ENCODE measurements around the gene CGB7. TPM values are rescaled to one million over a fixed set of nuclear protein-coding genes. Genes with fewer than 3 reads are reported as not detected.

The CGB7 gene
- total RNA-seq, 1 experiment from 2014 or later = 0.95 TPM

DNA sequence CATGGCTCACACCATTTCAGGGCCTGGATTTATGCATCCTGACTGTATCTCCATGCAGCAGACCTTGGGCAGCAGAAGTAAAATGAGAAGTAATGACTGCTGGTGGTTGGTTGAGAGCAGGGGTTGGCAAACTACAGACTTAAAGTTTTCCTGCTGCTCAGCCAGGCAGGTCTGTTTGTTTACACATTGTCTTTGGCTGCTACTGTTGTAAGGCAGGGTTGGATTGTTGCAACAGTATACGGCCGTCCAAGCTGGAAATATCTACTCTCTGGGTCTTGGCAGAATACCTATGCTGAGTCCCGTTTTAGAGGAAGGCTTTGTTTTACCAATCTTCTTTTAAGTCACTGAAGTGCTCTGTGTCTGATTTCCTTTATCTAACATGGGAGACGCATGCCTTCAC, 41.2 kb upstream of the CGB7 start:
- Histone ChIP-seq H3K36me3 (ENCODE audit: control insufficient read depth, insufficient read depth, low read length) (peaks cover 15% of the 10 kb centered on the region), H3K9me3 (ENCODE audit: control insufficient read depth, insufficient read depth, low read depth, low read length) (no peaks in the 10 kb centered on the region), H3K4me1 (ENCODE audit: control insufficient read depth, insufficient read depth, low read length) (peaks cover 6% of the 10 kb centered on the region), H3K27me3 (ENCODE audit: control insufficient read depth, insufficient read depth, low read length) (no peaks in the 10 kb centered on the region), H3K27ac (ENCODE audit: low read length) (no peak overlapping the region), H3K4me3 (ENCODE audit: low read depth in 2 of 2, low read length in 2 of 2) (no peak overlapping the region)
- CTCF ChIA-PET = no interaction called here
- TF ChIP-seq POLR2AphosphoS5 (IDR thresholded peaks at IDR 0.05; ENCODE audit: low read depth, low read length) = no peak
- TF ChIP-seq SIN3A (IDR thresholded peaks at IDR 0.05; ENCODE audit: borderline replicate concordance, insufficient read depth, low read depth, low read length) = no peak
- no TSS peak for BruUV-seq (replicated peaks)
- in situ Hi-C loops (cut with HindIII; ENCODE audit: low pct_unique_long_range_greater_than_20kb, low sequenced_read_pairs) (no loop called here), intact Hi-C loops (cut with micrococcal nuclease; ENCODE audit: unreplicated experiment) (loop anchor here (5.0 kb wide), 1 partner anchor 109 kb away; no protein-coding TSS in a partner anchor)
- no peak for DNase-seq (ENCODE audit: low read depth, low spot score)
- no peak for ATAC-seq
- POLR2A ChIA-PET = no interaction called here

DNA sequence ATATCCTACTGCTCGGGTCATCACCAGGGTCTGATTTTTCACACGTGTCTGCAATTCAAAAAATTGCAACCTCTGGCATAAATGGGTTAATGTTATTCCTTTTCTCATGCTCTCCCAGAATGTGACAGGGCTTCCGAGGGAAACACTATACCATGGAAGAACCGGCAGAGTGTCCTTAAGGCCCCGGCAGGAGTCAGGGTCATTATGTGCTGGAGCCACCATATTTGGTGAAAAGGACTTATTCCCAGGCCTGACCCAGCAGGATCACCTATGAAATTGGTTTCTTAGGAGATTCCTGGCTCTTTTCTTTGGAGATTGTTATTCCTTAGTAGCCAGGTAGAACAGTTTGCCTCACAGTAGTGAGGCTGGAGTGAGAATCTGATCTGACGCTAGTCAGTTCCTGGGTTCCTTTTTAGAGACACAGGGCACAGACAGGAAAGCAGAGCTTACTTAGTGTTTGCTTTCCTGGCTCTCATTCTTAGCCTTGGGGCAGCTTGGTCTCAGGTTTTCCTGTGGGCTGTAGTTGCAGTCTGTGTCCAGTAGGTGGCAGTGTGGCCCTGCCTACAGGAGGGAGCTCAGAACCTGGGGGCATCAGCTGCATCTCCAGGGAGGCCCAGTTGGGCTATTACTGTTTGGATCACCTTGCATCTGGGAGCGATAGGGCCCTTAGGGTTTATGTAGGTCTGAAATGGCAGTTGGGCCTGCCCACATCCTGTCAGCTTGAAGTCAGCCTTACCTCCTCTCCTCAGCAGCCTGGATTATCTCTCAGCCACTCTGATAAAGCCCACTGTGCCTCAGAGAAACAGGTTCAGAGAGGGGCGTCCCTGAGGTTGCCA, 40.1 kb upstream of the CGB7 start:
- no peaks in the 10 kb centered on the region for H3K9me3 ChIP-seq (ENCODE audit: control insufficient read depth, insufficient read depth, low read depth, low read length)
- H3K4me1 ChIP-seq (ENCODE audit: control insufficient read depth, insufficient read depth, low read length) = peaks cover 6% of the 10 kb centered on the region
- peak; percentile 88 for ATAC-seq
- in situ Hi-C loops (cut with HindIII; ENCODE audit: low pct_unique_long_range_greater_than_20kb, low sequenced_read_pairs) = no loop called here
- no peak overlapping the region for H3K4me3 ChIP-seq (ENCODE audit: low read depth in 2 of 2, low read length in 2 of 2)
- TF ChIP-seq TCF7L2 (IDR thresholded peaks at IDR 0.05; ENCODE audit: low read depth, low read length) = no peak
- TF ChIP-seq SIN3A (IDR thresholded peaks at IDR 0.05; ENCODE audit: borderline replicate concordance, insufficient read depth, low read depth, low read length) = no peak
- TF ChIP-seq POLR2AphosphoS5 (IDR thresholded peaks at IDR 0.05; ENCODE audit: low read depth, low read length) = no peak
- no peak for TF ChIP-seq REST (IDR thresholded peaks at IDR 0.05; ENCODE audit: insufficient read depth in 1 of 2, low read depth in 2 of 2, low read length in 1 of 2)
- peak; percentile 94 for TF ChIP-seq CTCF (IDR thresholded peaks at IDR 0.05)
- intact Hi-C loops (cut with micrococcal nuclease; ENCODE audit: unreplicated experiment) = loop anchor here (5.0 kb wide), 1 partner anchor 110 kb away; no protein-coding TSS in a partner anchor
- BruUV-seq (replicated peaks) = no TSS peak
- peaks cover 16% of the 10 kb centered on the region for H3K36me3 ChIP-seq (ENCODE audit: control insufficient read depth, insufficient read depth, low read length)
- POLR2A ChIA-PET = interaction anchor here (0.6 kb wide), 1 partner anchor 461 kb away, joined by 3 read pairs; the partner anchor contains the start of gene DBP
- no peaks in the 10 kb centered on the region for H3K27me3 ChIP-seq (ENCODE audit: control insufficient read depth, insufficient read depth, low read length)
- peak overlapping the region; percentile 39; the same call in 1 of the 2 replicates for H3K27ac ChIP-seq (ENCODE audit: low read length)
- DNase-seq (ENCODE audit: low read depth, low spot score) = peak; percentile 65
- CTCF ChIA-PET = interaction anchor here (0.5 to 1.1 kb wide), 8 partner anchors 9 to 119 kb away, joined by 3 to 7 read pairs (median 4); partner anchors contain the start of gene LIN7B
